Lung (tissue), 12 donors: Measurements from ENCODE around the gene IFI44L. TPM values are rescaled to one million over a fixed set of nuclear protein-coding genes. Genes with fewer than 3 reads are reported as not detected.

Source experiments
- ATAC-seq: fragments of 200-7000 bp; cut with Tn5 transposase; one replicate; pipeline ENCODE4 v1.9.1; 2020; ENCODE audit warnings: moderate number of reproducible peaks; ENCODE audit not compliant: insufficient read depth, low FRiP score
- DNase-seq, 3 donors: peaks; one replicate each; pipeline ENCODE4 v3.0.0-alpha.2; 2013 to 2017
- H3K27ac ChIP-seq, 2 donors: one replicate each; pipeline ENCODE4 v1.5.1; 2013; ENCODE audit warnings: mild to moderate bottlenecking in 2 of 2, moderate library complexity in 2 of 2, control low read depth in 1 of 2, inconsistent platforms in 1 of 2, low read depth in 1 of 2, low read length in 1 of 2
- H3K27me3 ChIP-seq, 3 donors: one replicate each; pipeline ENCODE4 v1.5.1; 2013; ENCODE audit warnings: low read length in 2 of 3; ENCODE audit not compliant: control insufficient read depth in 3 of 3, insufficient read depth in 3 of 3
- H3K36me3 ChIP-seq, 4 donors: one replicate each; pipeline ENCODE4 v1.5.1; 2013; ENCODE audit warnings: low read length in 4 of 4, mild to moderate bottlenecking in 1 of 4, moderate library complexity in 1 of 4; ENCODE audit not compliant: control insufficient read depth in 4 of 4, insufficient read depth in 4 of 4
- H3K4me1 ChIP-seq, 5 donors: one replicate each; pipeline ENCODE4 v1.5.1; 2013; ENCODE audit warnings: low read length in 5 of 5, mild to moderate bottlenecking in 2 of 5, moderate library complexity in 1 of 5; ENCODE audit not compliant: control insufficient read depth in 5 of 5, insufficient read depth in 5 of 5
- H3K4me3 ChIP-seq: one replicate; pipeline ENCODE4 v1.5.1; 2013; ENCODE audit warnings: mild to moderate bottlenecking, control low read depth, moderate library complexity
- H3K9ac ChIP-seq, 2 donors: one replicate each; pipeline ENCODE4 v1.5.1; 2013; ENCODE audit warnings: low read length in 2 of 2, control low read depth in 1 of 2; ENCODE audit not compliant: insufficient read depth in 1 of 2
- H3K9me3 ChIP-seq, 4 donors: one replicate each; pipeline ENCODE4 v1.5.1; 2013; ENCODE audit warnings: low read length in 3 of 4, mild to moderate bottlenecking in 1 of 4, moderate library complexity in 1 of 4; ENCODE audit not compliant: control insufficient read depth in 4 of 4, insufficient read depth in 3 of 4
- WGBS, 2 donors: extraction: QIAGEN DNeasy Blood & Tissue Kit; methylation state at CpG; one replicate each; pipeline ENCODE4 v1.1.7; 2013; 5-methylcytosine and 5-hydroxymethylcytosine counted together
- polyA plus RNA-seq, 2 donors: library from polyadenylated mRNA; stranded (reverse); fragments of 200-250 nt; gene quantifications; one replicate each; pipeline ENCODE4 v1.2.1, GENCODE V29; 2013
- total RNA-seq, 2 donors: library from RNA; depleted of rRNA in 1 of 2; stranded (reverse); fragments of >200 nt in 1 of 2; gene quantifications; one replicate each; pipeline ENCODE4 v1.2.1, GENCODE V29; 2014 to 2021
- TF ChIP-seq, protein P1 (sequence below): IDR thresholded peaks from 2 replicates; pipeline ENCODE4 v1.5.1; 2012; ENCODE audit warnings: mild to moderate bottlenecking; ENCODE audit errors: control extremely low read depth, extremely low read depth
- donor health status: control.
- donor health status: control.
- donor health status: Bipolar disorder and iron deficiency.
- donor health status: healthy.
- donor health status: DM: yes; HTN: yes; CAD: no.

IFI44L gene
- total and polyA plus RNA-seq, 4 donors = 3.3 to 11.8 (median 7.3) TPM

DNA sequence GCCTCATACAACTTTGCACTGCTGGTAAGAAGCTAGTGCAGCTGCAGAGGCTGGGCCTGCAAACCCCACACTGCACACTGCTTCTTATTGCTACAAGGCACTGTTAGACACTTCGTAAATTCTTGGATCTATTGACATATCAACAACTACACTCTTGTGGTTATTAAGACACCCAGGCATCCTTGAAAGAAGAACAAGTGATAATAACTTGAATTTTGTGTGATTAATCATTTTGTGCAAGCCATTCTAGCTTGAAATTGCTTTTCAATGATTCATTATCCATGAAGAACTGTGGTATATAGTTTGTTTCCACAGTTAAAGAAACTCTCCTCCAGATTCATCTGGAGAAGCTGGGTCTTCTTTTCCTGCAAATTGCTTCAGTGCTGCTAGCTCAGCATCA is 33.7 kb upstream of the IFI44L start:
- H3K4me1 ChIP-seq = no peaks in the 10 kb centered on the region
- WGBS, 2 donors = 70 to 89% methylated on average over 1 of the region's 1 CpG
- no peak overlapping the region for H3K4me3 ChIP-seq
- H3K9ac ChIP-seq = no peak overlapping the region
- TF ChIP-seq, protein P1, sequence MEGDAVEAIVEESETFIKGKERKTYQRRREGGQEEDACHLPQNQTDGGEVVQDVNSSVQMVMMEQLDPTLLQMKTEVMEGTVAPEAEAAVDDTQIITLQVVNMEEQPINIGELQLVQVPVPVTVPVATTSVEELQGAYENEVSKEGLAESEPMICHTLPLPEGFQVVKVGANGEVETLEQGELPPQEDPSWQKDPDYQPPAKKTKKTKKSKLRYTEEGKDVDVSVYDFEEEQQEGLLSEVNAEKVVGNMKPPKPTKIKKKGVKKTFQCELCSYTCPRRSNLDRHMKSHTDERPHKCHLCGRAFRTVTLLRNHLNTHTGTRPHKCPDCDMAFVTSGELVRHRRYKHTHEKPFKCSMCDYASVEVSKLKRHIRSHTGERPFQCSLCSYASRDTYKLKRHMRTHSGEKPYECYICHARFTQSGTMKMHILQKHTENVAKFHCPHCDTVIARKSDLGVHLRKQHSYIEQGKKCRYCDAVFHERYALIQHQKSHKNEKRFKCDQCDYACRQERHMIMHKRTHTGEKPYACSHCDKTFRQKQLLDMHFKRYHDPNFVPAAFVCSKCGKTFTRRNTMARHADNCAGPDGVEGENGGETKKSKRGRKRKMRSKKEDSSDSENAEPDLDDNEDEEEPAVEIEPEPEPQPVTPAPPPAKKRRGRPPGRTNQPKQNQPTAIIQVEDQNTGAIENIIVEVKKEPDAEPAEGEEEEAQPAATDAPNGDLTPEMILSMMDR = no peak
- no peak overlapping the region for H3K27ac ChIP-seq
- DNase-seq (no peak), ATAC-seq (no peak)
- no peaks in the 10 kb centered on the region for H3K36me3 ChIP-seq
- H3K27me3 ChIP-seq = no peaks in the 10 kb centered on the region
- H3K9me3 ChIP-seq = no peaks in the 10 kb centered on the region

GRCh38 chr1:78587211-78587610 is 33.0 kb upstream of the IFI44L start:
- 92 to 95% methylated on average over 1 of the region's 1 CpG for WGBS, 2 donors
- H3K4me3 ChIP-seq = no peak overlapping the region

DNA sequence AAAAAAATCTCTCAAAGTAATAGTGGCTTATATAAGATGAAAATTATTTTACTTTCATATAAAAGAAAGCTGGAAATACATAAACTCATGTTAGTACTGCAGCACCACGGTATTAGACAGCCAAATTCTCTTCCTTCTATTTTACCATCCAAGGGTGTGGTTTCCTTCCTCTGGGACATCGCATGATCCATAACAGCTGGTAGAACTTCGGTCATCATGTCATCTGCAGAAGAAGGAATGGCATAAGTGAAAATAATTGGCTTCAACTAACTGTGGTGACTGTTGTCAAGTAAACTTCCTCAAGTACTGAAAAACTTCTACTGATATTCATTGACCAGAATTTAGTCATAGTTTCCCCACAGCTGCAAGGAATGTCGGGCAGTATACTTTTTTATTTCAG is 28.3 kb upstream of the IFI44L start:
- TF ChIP-seq, protein P1 = no peak
- DNase-seq (no peak), ATAC-seq (no peak)
- Histone ChIP-seq H3K36me3 (no peaks in the 10 kb centered on the region), H3K27me3 (no peaks in the 10 kb centered on the region), H3K4me1 (no peaks in the 10 kb centered on the region), H3K9ac (no peak overlapping the region), H3K27ac (no peak overlapping the region), H3K9me3 (peaks cover 0 to 3% (median under 1%) of the 10 kb centered on the region in 4 donors), H3K4me3 (no peak overlapping the region)
- WGBS, 2 donors = 58 to 73% methylated on average over 4 of the region's 4 CpGs

More at GRCh38 chr1:78587211-78587610, 33.0 kb upstream of the IFI44L start:
- no peak for DNase-seq
- H3K9ac ChIP-seq = no peak overlapping the region
- no peak for ATAC-seq
- H3K27me3 ChIP-seq = no peaks in the 10 kb centered on the region
- no peaks in the 10 kb centered on the region for H3K9me3 ChIP-seq
- no peak overlapping the region for H3K27ac ChIP-seq
- TF ChIP-seq, protein P1 = no peak
- H3K4me1 ChIP-seq = no peaks in the 10 kb centered on the region
- H3K36me3 ChIP-seq = no peaks in the 10 kb centered on the region

- Histone ChIP-seq H3K9me3 (peaks cover 0 to 3% (median under 1%) of the 10 kb centered on the region in 4 donors), H3K4me3 (no peak overlapping the region), H3K27ac (no peak overlapping the region), H3K36me3 (no peaks in the 10 kb centered on the region), H3K9ac (no peak overlapping the region), H3K4me1 (no peaks in the 10 kb centered on the region), H3K27me3 (no peaks in the 10 kb centered on the region)
- DNase-seq = no peak
- TF ChIP-seq, protein P1 = no peak
- no peak for ATAC-seq
- WGBS, 2 donors = 66% methylated on average over 4 of the region's 4 CpGs
Observed at GRCh38 chr1:78599294-78599693, 21.0 kb upstream of the IFI44L start.
